ENCODE data around the gene TIPIN. TPM values are rescaled to one million over a fixed set of nuclear protein-coding genes. Genes with fewer than 3 reads are reported as not detected.
"Not testable (repeated sequence)": the region's sequence is repeated elsewhere in the genome, so short reads cannot be mapped to it uniquely, and the experiment has no call there.

The TIPIN gene
- total RNA-seq, 2 donors from 2014 or later = 1.4 to 5.7 TPM

DNA sequence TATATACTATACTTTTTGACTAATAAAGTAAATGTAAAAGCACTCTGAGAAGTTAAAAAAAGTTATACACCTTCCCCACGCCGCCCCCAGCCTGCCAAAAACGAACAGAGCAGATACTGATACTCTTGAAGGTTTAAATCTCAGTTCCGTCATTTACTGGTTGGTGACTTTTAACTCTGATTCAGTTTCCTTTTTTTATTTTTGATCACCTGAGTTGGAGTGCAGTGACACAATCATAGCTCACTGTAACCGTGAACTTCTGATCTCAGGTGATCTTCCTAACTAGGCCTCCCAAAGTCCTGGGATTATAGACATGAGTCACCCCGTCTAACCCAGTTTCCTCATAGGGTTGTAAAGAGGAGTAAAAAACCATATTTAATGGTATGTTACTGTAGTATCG lies 3.3 kb upstream of the TIPIN start:
- Histone ChIP-seq H3K36me3 (no peaks in the 10 kb centered on the region), H3K4me1 (peaks cover 0 to 14% of the 10 kb centered on the region in 2 donors), H3K9me3 (no peaks in the 10 kb centered on the region), H3K4me3 (no peak overlapping the region), H3K27me3 (no peaks in the 10 kb centered on the region), H3K27ac (no peak overlapping the region)
- TF ChIP-seq, protein P1, sequence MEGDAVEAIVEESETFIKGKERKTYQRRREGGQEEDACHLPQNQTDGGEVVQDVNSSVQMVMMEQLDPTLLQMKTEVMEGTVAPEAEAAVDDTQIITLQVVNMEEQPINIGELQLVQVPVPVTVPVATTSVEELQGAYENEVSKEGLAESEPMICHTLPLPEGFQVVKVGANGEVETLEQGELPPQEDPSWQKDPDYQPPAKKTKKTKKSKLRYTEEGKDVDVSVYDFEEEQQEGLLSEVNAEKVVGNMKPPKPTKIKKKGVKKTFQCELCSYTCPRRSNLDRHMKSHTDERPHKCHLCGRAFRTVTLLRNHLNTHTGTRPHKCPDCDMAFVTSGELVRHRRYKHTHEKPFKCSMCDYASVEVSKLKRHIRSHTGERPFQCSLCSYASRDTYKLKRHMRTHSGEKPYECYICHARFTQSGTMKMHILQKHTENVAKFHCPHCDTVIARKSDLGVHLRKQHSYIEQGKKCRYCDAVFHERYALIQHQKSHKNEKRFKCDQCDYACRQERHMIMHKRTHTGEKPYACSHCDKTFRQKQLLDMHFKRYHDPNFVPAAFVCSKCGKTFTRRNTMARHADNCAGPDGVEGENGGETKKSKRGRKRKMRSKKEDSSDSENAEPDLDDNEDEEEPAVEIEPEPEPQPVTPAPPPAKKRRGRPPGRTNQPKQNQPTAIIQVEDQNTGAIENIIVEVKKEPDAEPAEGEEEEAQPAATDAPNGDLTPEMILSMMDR (IDR thresholded peaks at IDR 0.05) = no peak
- no peak for DNase-seq (ENCODE audit: low spot score)

DNA sequence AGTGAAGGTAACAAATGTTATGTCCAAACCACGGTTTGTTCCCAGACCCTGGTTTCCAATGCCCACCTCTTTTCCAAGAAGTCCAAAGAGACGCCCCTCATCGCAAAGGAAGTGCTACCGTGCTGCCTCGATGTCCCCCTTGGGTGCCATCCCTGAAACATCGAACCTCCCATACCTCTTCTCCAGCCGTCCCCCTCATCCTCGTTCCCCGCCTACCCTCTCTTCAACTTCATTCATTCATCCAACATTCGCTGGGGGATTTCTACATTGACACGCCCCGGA lies 467 bp downstream of the TIPIN start:
- Histone ChIP-seq H3K36me3 (no peaks in the 10 kb centered on the region), H3K27ac (peak overlapping the region; percentile 76 to 77), H3K27me3 (no peaks in the 10 kb centered on the region), H3K9me3 (no peaks in the 10 kb centered on the region), H3K4me3 (peak overlapping the region; percentile 50 to 67), H3K4me1 (peaks cover 0 to 14% of the 10 kb centered on the region in 2 donors)
- TF ChIP-seq, protein P1 (IDR thresholded peaks at IDR 0.05) = no peak
- no peak for DNase-seq (ENCODE audit: low spot score)

DNA sequence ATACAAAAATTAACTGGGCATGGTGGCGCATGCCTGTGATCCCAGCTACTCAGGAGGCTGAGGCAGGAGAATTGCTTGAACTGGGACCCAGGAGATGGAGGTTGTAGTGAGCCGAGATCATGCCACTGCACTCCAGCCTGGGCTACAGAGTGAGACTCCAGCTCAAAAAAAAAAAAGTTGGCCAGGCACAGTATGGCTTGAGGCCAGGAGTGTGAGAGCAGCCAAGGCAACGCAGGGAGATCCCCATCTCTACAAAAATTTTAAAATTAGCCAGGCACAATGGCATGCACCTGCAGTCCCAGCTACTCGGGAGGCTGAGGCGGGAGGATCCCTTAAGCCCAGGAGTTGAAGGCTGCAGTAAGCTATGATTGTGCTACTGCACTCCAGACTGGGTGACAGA lies 8.0 kb downstream of the TIPIN start:
- H3K27ac ChIP-seq; H3K4me3 ChIP-seq; H3K36me3 ChIP-seq; H3K27me3 ChIP-seq; H3K9me3 ChIP-seq; DNase-seq (ENCODE audit: low spot score); H3K4me1 ChIP-seq: not testable (repeated sequence)

DNA sequence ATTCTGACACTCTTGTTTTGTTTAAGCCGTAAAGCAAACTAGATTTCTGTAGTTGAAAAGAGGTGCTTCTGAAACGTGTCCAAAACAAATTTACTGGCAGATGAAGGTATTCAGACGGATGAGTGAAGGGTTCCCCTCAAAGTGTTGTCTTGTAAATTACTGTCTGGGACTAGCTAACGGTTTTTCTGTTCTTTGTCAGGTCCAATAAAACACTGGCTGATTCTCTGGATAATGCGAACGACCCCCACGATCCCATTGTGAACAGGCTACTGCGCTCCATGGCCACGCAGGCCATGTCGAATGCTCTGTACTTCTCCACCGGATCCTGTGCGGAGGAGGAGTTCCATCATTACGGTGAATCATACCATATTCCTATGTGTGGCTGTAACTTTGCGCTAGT lies 27.7 kb downstream of the TIPIN start:
- DNase-seq (ENCODE audit: low spot score) = no peak
- TF ChIP-seq, protein P1 (IDR thresholded peaks at IDR 0.05) = no peak
- Histone ChIP-seq H3K27ac (no peak overlapping the region), H3K9me3 (no peaks in the 10 kb centered on the region), H3K4me3 (no peak overlapping the region), H3K4me1 (no peaks in the 10 kb centered on the region), H3K36me3 (peaks cover 75% of the 10 kb centered on the region), H3K27me3 (no peaks in the 10 kb centered on the region)

GRCh38 chr15:66327736-66328135 lies 28.7 kb downstream of the TIPIN start:
- no peaks in the 10 kb centered on the region for H3K27me3 ChIP-seq
- peaks cover 76% of the 10 kb centered on the region for H3K36me3 ChIP-seq
- no peak for DNase-seq (ENCODE audit: low spot score)
- H3K4me3 ChIP-seq = no peak overlapping the region
- H3K9me3 ChIP-seq = no peaks in the 10 kb centered on the region
- no peak overlapping the region for H3K27ac ChIP-seq
- no peaks in the 10 kb centered on the region for H3K4me1 ChIP-seq
- TF ChIP-seq, protein P1 (IDR thresholded peaks at IDR 0.05) = no peak

DNA sequence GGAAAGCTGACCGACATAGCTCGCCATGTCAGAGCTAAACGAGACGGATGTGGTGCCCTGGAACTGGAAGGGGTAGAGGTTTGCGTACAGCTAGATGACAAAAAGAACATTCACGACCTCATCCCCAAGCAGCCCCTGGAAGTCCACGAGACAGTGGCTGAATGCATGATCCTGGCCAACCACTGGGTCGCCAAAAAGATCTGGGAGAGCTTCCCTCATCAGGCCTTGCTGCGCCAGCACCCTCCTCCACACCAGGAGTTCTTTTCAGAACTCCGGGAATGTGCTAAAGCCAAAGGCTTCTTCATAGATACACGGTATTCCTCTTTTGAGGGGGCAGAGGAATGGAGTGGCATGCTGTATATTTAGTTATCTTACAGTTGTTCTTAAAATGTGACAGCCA lies 30.4 kb downstream of the TIPIN start:
- DNase-seq (ENCODE audit: low spot score) = no peak
- TF ChIP-seq, protein P1 (IDR thresholded peaks at IDR 0.05) = no peak
- peaks cover 79% of the 10 kb centered on the region for H3K36me3 ChIP-seq
- H3K9me3 ChIP-seq = no peaks in the 10 kb centered on the region
- H3K27me3 ChIP-seq = no peaks in the 10 kb centered on the region
- no peak overlapping the region for H3K27ac ChIP-seq
- H3K4me1 ChIP-seq = no peaks in the 10 kb centered on the region
- no peak overlapping the region for H3K4me3 ChIP-seq

Measured in right atrium auricular region (tissue), 2 donors.